Effector CD4-positive, alpha-beta T cell (primary cell): ENCODE data around the gene FAM20C.
"Not testable (repeated sequence)": the region's sequence is repeated elsewhere in the genome, so short reads cannot be mapped to it uniquely, and the experiment has no call there.

Experiments
- DNase-seq: peaks from one replicate; pipeline ENCODE4 v3.0.0-alpha.2; 2020

Gene FAM20C

GRCh38 chr7:230274-230673 lies 37.9 kb downstream of the FAM20C start:
- no peak for DNase-seq

- DNase-seq, result no peak
These were observed 38.9 kb downstream of the FAM20C start for GRCh38 chr7:231030-231857.

- no peak for DNase-seq
These were observed 39.5 kb downstream of the FAM20C start for GRCh38 chr7:231858-232246.

- DNase-seq, result no peak
These were observed 40.3 kb downstream of the FAM20C start for GRCh38 chr7:232410-233248.

- DNase-seq, result no peak
These were observed 41.1 kb downstream of the FAM20C start for GRCh38 chr7:233249-234035.

GRCh38 chr7:234051-234707 lies 41.8 kb downstream of the FAM20C start:
- DNase-seq, result no peak

- DNase-seq, result no peak
These were observed 42.6 kb downstream of the FAM20C start for GRCh38 chr7:234708-235553.

GRCh38 chr7:235576-236395 lies 43.4 kb downstream of the FAM20C start:
- DNase-seq, result no peak

- no peak for DNase-seq
These were observed 44.6 kb downstream of the FAM20C start for GRCh38 chr7:236967-237366.

GRCh38 chr7:237385-237784 lies 45.0 kb downstream of the FAM20C start:
- no peak for DNase-seq

- DNase-seq, result no peak
These were observed 47.8 kb downstream of the FAM20C start for GRCh38 chr7:240146-240676.

GRCh38 chr7:240887-241421 lies 48.6 kb downstream of the FAM20C start:
- DNase-seq, result no peak

- DNase-seq, result no peak
These were observed 49.1 kb downstream of the FAM20C start for GRCh38 chr7:241513-241912.

GRCh38 chr7:242826-243579 lies 50.6 kb downstream of the FAM20C start:
- not testable (repeated sequence) for DNase-seq

GRCh38 chr7:243580-243978 lies 51.2 kb downstream of the FAM20C start:
- DNase-seq, result not testable (repeated sequence)

GRCh38 chr7:244974-245373 lies 52.6 kb downstream of the FAM20C start:
- DNase-seq, result no peak

GRCh38 chr7:245574-246295 lies 53.4 kb downstream of the FAM20C start:
- DNase-seq, result no peak

GRCh38 chr7:246451-246850 lies 54.1 kb downstream of the FAM20C start:
- no peak for DNase-seq

GRCh38 chr7:247181-247580 lies 54.8 kb downstream of the FAM20C start:
- no peak for DNase-seq
